CD4-positive, alpha-beta T cell treated with Interleukin-6 at 100 ng/mL for 8 hours (primary cell): ENCODE measurements around the gene CALML6.

Experiments used
- DNase-seq: peaks from one replicate; pipeline ENCODE4 v3.0.0-alpha.2; 2020; ENCODE audit warnings: mixed read lengths, low spot score

Gene CALML6

GRCh38 chr1:1911350-1912041 lies 3.6 kb upstream of the CALML6 start:
- no peak for DNase-seq

GRCh38 chr1:1914101-1914970 lies 724 bp upstream of the CALML6 start:
- DNase-seq = no peak

- no peak for DNase-seq
Measured at GRCh38 chr1:1915911-1916840, 1.1 kb downstream of the CALML6 start.

GRCh38 chr1:1916851-1917251 lies 1.8 kb downstream of the CALML6 start:
- no peak for DNase-seq

- DNase-seq = no peak
Measured at GRCh38 chr1:1917304-1917976, 2.4 kb downstream of the CALML6 start.

- no peak for DNase-seq
Measured at GRCh38 chr1:1917995-1918900, 3.2 kb downstream of the CALML6 start.

- no peak for DNase-seq
Measured at GRCh38 chr1:1918901-1919303, 3.8 kb downstream of the CALML6 start, which contains the start of gene TMEM52. Gene TMEM52, minus strand, starts transcription at chr1:1919279. Its CDS starts 14 bp downstream, at chr1:1919265.

GRCh38 chr1:1919304-1920056 lies 4.4 kb downstream of the CALML6 start:
- peak; percentile 100 for DNase-seq

- no peak for DNase-seq
Measured at GRCh38 chr1:1920057-1920607, 5.1 kb downstream of the CALML6 start.

- DNase-seq = no peak
Measured at GRCh38 chr1:1920608-1921458, 5.8 kb downstream of the CALML6 start.

- DNase-seq = no peak
Measured at GRCh38 chr1:1921459-1921862, 6.4 kb downstream of the CALML6 start.

- DNase-seq = no peak
Measured at GRCh38 chr1:1921901-1922701, 7.0 kb downstream of the CALML6 start.

GRCh38 chr1:1922702-1922955 lies 7.6 kb downstream of the CALML6 start:
- no peak for DNase-seq

- DNase-seq = no peak
Measured at GRCh38 chr1:1922956-1923833, 8.1 kb downstream of the CALML6 start.

GRCh38 chr1:1924386-1924785 lies 9.3 kb downstream of the CALML6 start:
- DNase-seq = no peak

- no peak for DNase-seq
Measured at GRCh38 chr1:1924849-1925248, 9.8 kb downstream of the CALML6 start.
